ENCODE results near the gene SHOX.
"Not testable (repeated sequence)": the region's sequence is repeated elsewhere in the genome, so short reads cannot be mapped to it uniquely, and the experiment has no call there.

SHOX gene

GRCh38 chrX:608088-608487, 22.5 kb upstream of the SHOX start:
- DNase-seq (ENCODE audit: low spot score): not testable (repeated sequence)

GRCh38 chrX:614136-614535, 16.5 kb upstream of the SHOX start:
- H3K4me3 ChIP-seq (ENCODE audit: severe bottlenecking): no peak overlapping the region
- no peak for TF ChIP-seq CTCF (IDR thresholded peaks at IDR 0.05; ENCODE audit: poor library complexity, severe bottlenecking)
- H3K9me3 ChIP-seq (ENCODE audit: severe bottlenecking): peaks cover 2% of the 10 kb centered on the region
- no peaks in the 10 kb centered on the region for H3K27me3 ChIP-seq (ENCODE audit: insufficient read depth, poor library complexity, severe bottlenecking)
- no peak for DNase-seq (ENCODE audit: low spot score)
- H3K36me3 ChIP-seq (ENCODE audit: low read depth): no peaks in the 10 kb centered on the region
- ATAC-seq (ENCODE audit: low read depth): no peak
- no peaks in the 10 kb centered on the region for H3K4me1 ChIP-seq (ENCODE audit: insufficient read depth, poor library complexity, severe bottlenecking)
- H3K27ac ChIP-seq (ENCODE audit: poor library complexity, severe bottlenecking): no peak overlapping the region

More at GRCh38 chrX:608088-608487, 22.5 kb upstream of the SHOX start:
- not testable (repeated sequence) for H3K27me3 ChIP-seq (ENCODE audit: insufficient read depth, poor library complexity, severe bottlenecking); H3K36me3 ChIP-seq (ENCODE audit: low read depth); H3K27ac ChIP-seq (ENCODE audit: poor library complexity, severe bottlenecking); H3K4me3 ChIP-seq (ENCODE audit: severe bottlenecking); ATAC-seq (ENCODE audit: low read depth); H3K4me1 ChIP-seq (ENCODE audit: insufficient read depth, poor library complexity, severe bottlenecking); H3K9me3 ChIP-seq (ENCODE audit: severe bottlenecking)

GRCh38 chrX:617401-617800, 13.2 kb upstream of the SHOX start:
- DNase-seq (ENCODE audit: low spot score) (no peak), ATAC-seq (ENCODE audit: low read depth) (no peak)
- Histone ChIP-seq H3K27me3 (ENCODE audit: insufficient read depth, poor library complexity, severe bottlenecking) (peaks cover 11% of the 10 kb centered on the region), H3K4me3 (ENCODE audit: severe bottlenecking) (no peak overlapping the region), H3K4me1 (ENCODE audit: insufficient read depth, poor library complexity, severe bottlenecking) (no peaks in the 10 kb centered on the region), H3K27ac (ENCODE audit: poor library complexity, severe bottlenecking) (no peak overlapping the region), H3K36me3 (ENCODE audit: low read depth) (no peaks in the 10 kb centered on the region), H3K9me3 (ENCODE audit: severe bottlenecking) (no peaks in the 10 kb centered on the region)
- TF ChIP-seq CTCF (IDR thresholded peaks at IDR 0.05; ENCODE audit: poor library complexity, severe bottlenecking): no peak

- no peaks in the 10 kb centered on the region for H3K36me3 ChIP-seq (ENCODE audit: low read depth)
- DNase-seq (ENCODE audit: low spot score): no peak
- ATAC-seq (ENCODE audit: low read depth): no peak
- H3K4me1 ChIP-seq (ENCODE audit: insufficient read depth, poor library complexity, severe bottlenecking): no peaks in the 10 kb centered on the region
- H3K27ac ChIP-seq (ENCODE audit: poor library complexity, severe bottlenecking): no peak overlapping the region
- TF ChIP-seq CTCF (IDR thresholded peaks at IDR 0.05; ENCODE audit: poor library complexity, severe bottlenecking): no peak
- no peaks in the 10 kb centered on the region for H3K9me3 ChIP-seq (ENCODE audit: severe bottlenecking)
- no peak overlapping the region for H3K4me3 ChIP-seq (ENCODE audit: severe bottlenecking)
- peaks cover 11% of the 10 kb centered on the region for H3K27me3 ChIP-seq (ENCODE audit: insufficient read depth, poor library complexity, severe bottlenecking)
Measured at GRCh38 chrX:617891-618290, 12.7 kb upstream of the SHOX start.

- H3K27ac ChIP-seq (ENCODE audit: poor library complexity, severe bottlenecking); H3K36me3 ChIP-seq (ENCODE audit: low read depth); ATAC-seq (ENCODE audit: low read depth); H3K4me1 ChIP-seq (ENCODE audit: insufficient read depth, poor library complexity, severe bottlenecking); H3K9me3 ChIP-seq (ENCODE audit: severe bottlenecking); DNase-seq (ENCODE audit: low spot score); H3K4me3 ChIP-seq (ENCODE audit: severe bottlenecking): not testable (repeated sequence)
- H3K27me3 ChIP-seq (ENCODE audit: insufficient read depth, poor library complexity, severe bottlenecking): peaks cover 11% of the 10 kb centered on the region
Measured at GRCh38 chrX:618304-618703, 12.3 kb upstream of the SHOX start.

- DNase-seq (ENCODE audit: low spot score): no peak
- TF ChIP-seq CTCF (IDR thresholded peaks at IDR 0.05; ENCODE audit: poor library complexity, severe bottlenecking): no peak
- no peak overlapping the region for H3K4me3 ChIP-seq (ENCODE audit: severe bottlenecking)
- no peaks in the 10 kb centered on the region for H3K4me1 ChIP-seq (ENCODE audit: insufficient read depth, poor library complexity, severe bottlenecking)
- H3K9me3 ChIP-seq (ENCODE audit: severe bottlenecking): no peaks in the 10 kb centered on the region
- no peak overlapping the region for H3K27ac ChIP-seq (ENCODE audit: poor library complexity, severe bottlenecking)
- H3K27me3 ChIP-seq (ENCODE audit: insufficient read depth, poor library complexity, severe bottlenecking): peaks cover 16% of the 10 kb centered on the region
- no peak for ATAC-seq (ENCODE audit: low read depth)
- H3K36me3 ChIP-seq (ENCODE audit: low read depth): no peaks in the 10 kb centered on the region
Measured at GRCh38 chrX:618761-619450, 11.7 kb upstream of the SHOX start.

All from RWPE2 (cell line).